GM21528 (cell line): ENCODE results near the gene TMEM258.

Source experiments
- ATAC-seq: cut with Tn5 transposase; IDR thresholded peaks from one replicate; pipeline ENCODE4 v1.9.1; 2021; ENCODE audit warnings: mild to moderate bottlenecking, moderate library complexity; ENCODE audit not compliant: unreplicated experiment, low FRiP score

The TMEM258 gene

GRCh38 chr11:61744609-61745156 is 47.7 kb downstream of the TMEM258 start:
- ATAC-seq, result no peak

GRCh38 chr11:61744181-61744580 is 48.2 kb downstream of the TMEM258 start:
- ATAC-seq, result no peak

- ATAC-seq, result no peak
Measured at GRCh38 chr11:61743486-61744095, 48.8 kb downstream of the TMEM258 start.

GRCh38 chr11:61742391-61742790 is 50.0 kb downstream of the TMEM258 start:
- no peak for ATAC-seq

GRCh38 chr11:61739966-61740365 is 52.4 kb downstream of the TMEM258 start:
- no peak for ATAC-seq

- ATAC-seq, result no peak
Measured at GRCh38 chr11:61739413-61739812, 53.0 kb downstream of the TMEM258 start.
